MCF 10A (cell line): ENCODE data around the gene TRIM28. TPM values are rescaled to one million over a fixed set of nuclear protein-coding genes. Genes with fewer than 3 reads are reported as not detected.

Source experiments
- BruUV-seq: library from RNA; stranded (reverse); fragments of 400-500 nt; replicated peaks from 2 replicates; lab custom pipeline; 2021; lab: Mats Ljungman, UMichigan
- CTCF ChIA-PET: fragments of 300-600 bp; sonication (Branson Sonifier 250); formaldehyde crosslinking; extraction: SDS; loops from one replicate; lab custom pipeline; 2021; ENCODE audit warnings: antibody characterized with exemption, inconsistent platforms; lab: Yijun Ruan, JAX
- POLR2A ChIA-PET: fragments of 300-600, 350-650 bp; sonication (Branson Sonifier 250); formaldehyde crosslinking; extraction: SDS; loops from one replicate; lab custom pipeline; 2020; ENCODE audit warnings: antibody characterized with exemption, inconsistent platforms; lab: Yijun Ruan, JAX
- DNase-seq: peaks from one replicate; pipeline ENCODE4 v3.0.0-alpha.2; 2018; ENCODE audit not compliant: unreplicated experiment
- H3K27ac Mint-ChIP-seq: one replicate; pipeline ENCODE4 v1.8.0; 2022; ENCODE audit warnings: mild to moderate bottlenecking, low read depth, mixed read lengths; ENCODE audit not compliant: unreplicated experiment
- H3K27me3 Mint-ChIP-seq: one replicate; pipeline ENCODE4 v1.8.0; 2022; ENCODE audit warnings: mixed read lengths; ENCODE audit not compliant: insufficient read depth, unreplicated experiment
- H3K36me3 Mint-ChIP-seq: one replicate; pipeline ENCODE4 v1.8.0; 2022; ENCODE audit warnings: mild to moderate bottlenecking, moderate library complexity, mixed read lengths; ENCODE audit not compliant: insufficient read depth, unreplicated experiment
- H3K4me1 Mint-ChIP-seq: one replicate; pipeline ENCODE4 v1.8.0; 2022; ENCODE audit warnings: mixed read lengths; ENCODE audit not compliant: insufficient read depth, unreplicated experiment
- H3K4me3 Mint-ChIP-seq: one replicate; pipeline ENCODE4 v1.8.0; 2022; ENCODE audit warnings: mild to moderate bottlenecking, moderate library complexity, mixed read lengths; ENCODE audit not compliant: unreplicated experiment
- H3K9me3 Mint-ChIP-seq: one replicate; pipeline ENCODE4 v1.8.0; 2022; ENCODE audit warnings: mixed read lengths; ENCODE audit not compliant: unreplicated experiment
- CTCF ChIP-seq: fragments of 200-600 bp; IDR thresholded peaks from one replicate; pipeline ENCODE4 v1.8.0; 2022; ENCODE audit warnings: antibody characterized with exemption, mild to moderate bottlenecking; ENCODE audit not compliant: unreplicated experiment
- intact Hi-C: fragments of 100-400 bp; cut with micrococcal nuclease; formaldehyde crosslinking; loops from 2 replicates; pipeline ENCODE4 v1.14.1; 2022
- total RNA-seq: library from RNA; stranded (reverse); gene quantifications from 2 replicates; pipeline ENCODE4 v1.2.3, GENCODE V29; 2022

Gene TRIM28
- total RNA-seq, 1 experiment from 2014 or later, result 290 TPM

DNA sequence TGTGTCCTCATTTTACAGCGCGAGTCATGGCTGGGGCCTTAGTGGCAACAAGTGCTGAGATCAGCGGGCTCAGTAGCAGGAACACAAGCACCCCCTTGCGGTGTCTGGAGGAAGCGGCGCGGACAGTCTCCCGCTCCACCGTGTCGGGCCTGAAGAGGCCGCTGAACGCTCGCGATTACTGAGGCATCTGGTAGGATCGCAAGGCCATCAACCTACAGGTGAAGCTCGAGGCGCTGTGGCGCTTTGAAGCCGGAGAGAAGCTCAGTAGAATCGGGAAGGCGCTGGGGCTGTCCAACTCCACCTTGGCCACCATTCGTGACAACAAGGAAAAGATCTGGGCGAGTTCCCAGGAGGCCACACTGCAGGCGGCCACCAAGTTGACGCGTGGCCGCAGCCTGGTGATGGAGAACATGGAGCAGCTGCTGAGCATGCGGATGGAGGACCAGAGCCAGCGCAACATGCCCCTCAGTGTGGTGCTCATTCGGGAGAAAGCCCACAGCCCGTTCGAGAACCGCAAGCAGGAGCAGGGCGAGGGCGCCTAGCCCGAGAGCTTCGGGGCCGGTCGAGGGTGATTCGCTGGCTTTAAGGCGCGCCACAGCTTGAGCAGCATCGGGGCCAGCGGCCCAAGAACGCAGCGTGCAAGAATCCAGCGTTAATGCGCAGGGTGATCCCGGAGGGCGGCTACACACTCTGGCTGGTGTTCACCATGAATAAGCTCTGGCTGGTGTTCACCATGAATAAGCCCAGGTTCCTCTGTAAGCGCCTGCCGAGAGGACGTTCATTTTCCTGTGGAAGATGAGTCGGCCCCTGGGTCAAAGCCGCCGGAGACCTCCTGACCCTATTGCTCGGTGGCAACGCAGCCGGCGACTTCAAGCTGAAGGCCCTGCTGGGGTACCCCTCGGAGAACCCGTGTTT, 37.6 kb downstream of the TRIM28 start:
- DNase-seq, result peak; percentile 55

GRCh38 chr19:58582985-58583384, 39.1 kb downstream of the TRIM28 start:
- no peak for DNase-seq
- Mint-ChIP-seq H3K4me1 (peaks cover 15% of the 10 kb centered on the region), H3K27ac (no peak overlapping the region), H3K27me3 (no peaks in the 10 kb centered on the region), H3K4me3 (no peak overlapping the region), H3K36me3 (peaks cover 45% of the 10 kb centered on the region), H3K9me3 (no peaks in the 10 kb centered on the region)
- CTCF ChIA-PET, result no interaction called here
- intact Hi-C loops, result no loop called here
- TF ChIP-seq CTCF, result no peak
- no TSS peak for BruUV-seq
- POLR2A ChIA-PET, result no interaction called here

More for the DNA sequence above, 37.6 kb downstream of the TRIM28 start:
- Mint-ChIP-seq H3K27ac (no peak overlapping the region), H3K27me3 (no peaks in the 10 kb centered on the region), H3K9me3 (no peaks in the 10 kb centered on the region), H3K36me3 (peaks cover 45% of the 10 kb centered on the region), H3K4me1 (peaks cover 15% of the 10 kb centered on the region), H3K4me3 (no peak overlapping the region)
- POLR2A ChIA-PET, result interaction anchor here (0.6 to 1.6 kb wide), 3 partner anchors 28 to 61 kb away, joined by 3 to 8 read pairs (median 5); partner anchors contain the start of gene TRIM28
- CTCF ChIA-PET, result interaction anchor here (0.6 to 1.6 kb wide), 3 partner anchors 15 to 68 kb away, joined by 3 to 4 read pairs (median 3); no protein-coding TSS in a partner anchor
- no TSS peak for BruUV-seq
- intact Hi-C loops, result no loop called here
- TF ChIP-seq CTCF, result peak; percentile 75

DNA sequence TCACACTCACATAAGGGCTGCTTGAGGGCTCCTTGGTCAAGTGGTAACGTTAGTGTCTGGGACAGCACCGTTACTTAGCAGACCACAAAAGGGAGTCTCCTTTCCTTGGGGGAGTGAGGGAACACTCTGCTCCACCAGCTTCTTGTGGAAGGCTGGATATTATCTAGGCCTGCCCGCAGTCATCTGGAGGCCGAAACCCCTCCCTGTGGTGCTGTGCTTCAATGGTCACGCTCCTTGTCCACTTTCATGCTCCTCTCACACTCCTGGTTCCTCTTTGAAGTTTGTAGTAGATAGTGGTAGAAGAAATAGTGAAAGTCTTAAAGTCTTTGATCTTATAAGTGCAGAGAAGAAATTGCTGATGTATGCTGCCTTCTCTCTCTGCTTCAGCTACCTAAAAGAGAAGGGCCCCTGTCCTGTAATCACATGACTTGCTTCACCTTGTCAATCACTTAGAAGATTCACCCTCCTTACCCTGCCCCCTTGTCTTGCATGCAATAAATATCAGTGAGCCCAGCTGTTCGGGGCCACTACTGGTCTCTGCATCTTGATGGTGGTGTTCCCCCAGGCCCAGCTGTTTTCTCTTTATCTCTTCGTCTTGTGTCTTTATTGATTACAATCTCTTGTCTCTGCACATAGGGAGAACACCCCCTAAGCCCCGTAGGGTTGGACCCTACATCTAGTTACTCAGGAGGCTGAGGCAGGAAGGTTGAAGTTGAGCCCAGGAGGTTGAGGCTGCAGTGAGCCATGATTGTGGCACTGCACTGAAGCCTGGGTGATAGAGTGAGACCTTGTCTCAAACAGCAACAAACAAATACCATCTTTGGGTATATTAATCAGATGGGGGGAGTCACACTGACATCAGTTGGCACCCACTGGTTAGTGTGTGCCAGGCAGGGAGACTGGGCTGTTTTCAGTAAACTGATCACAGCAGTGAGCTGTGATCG, 40.9 kb downstream of the TRIM28 start:
- TF ChIP-seq CTCF, result no peak
- no TSS peak for BruUV-seq
- H3K4me3 Mint-ChIP-seq, result no peak overlapping the region
- H3K27me3 Mint-ChIP-seq, result no peaks in the 10 kb centered on the region
- ChIA-PET CTCF (no interaction called here), POLR2A (interaction anchor here (1.2 to 1.8 kb wide), 3 partner anchors 9 to 41 kb away, joined by 4 to 6 read pairs (median 5); partner anchors contain the start of gene TRIM28)
- H3K9me3 Mint-ChIP-seq, result no peaks in the 10 kb centered on the region
- peaks cover 31% of the 10 kb centered on the region for H3K36me3 Mint-ChIP-seq
- H3K27ac Mint-ChIP-seq, result no peak overlapping the region
- intact Hi-C loops, result no loop called here
- peaks cover 8% of the 10 kb centered on the region for H3K4me1 Mint-ChIP-seq
- no peak for DNase-seq
